GM18907 (cell line): ENCODE results near the gene ANKRD45.
"Not testable (repeated sequence)": the region's sequence is repeated elsewhere in the genome, so short reads cannot be mapped to it uniquely, and the experiment has no call there.

Experiments
- ATAC-seq: cut with Tn5 transposase; IDR thresholded peaks from one replicate; pipeline ENCODE4 v1.9.1; 2021; ENCODE audit warnings: mild to moderate bottlenecking, moderate library complexity; ENCODE audit not compliant: unreplicated experiment

The ANKRD45 gene

DNA sequence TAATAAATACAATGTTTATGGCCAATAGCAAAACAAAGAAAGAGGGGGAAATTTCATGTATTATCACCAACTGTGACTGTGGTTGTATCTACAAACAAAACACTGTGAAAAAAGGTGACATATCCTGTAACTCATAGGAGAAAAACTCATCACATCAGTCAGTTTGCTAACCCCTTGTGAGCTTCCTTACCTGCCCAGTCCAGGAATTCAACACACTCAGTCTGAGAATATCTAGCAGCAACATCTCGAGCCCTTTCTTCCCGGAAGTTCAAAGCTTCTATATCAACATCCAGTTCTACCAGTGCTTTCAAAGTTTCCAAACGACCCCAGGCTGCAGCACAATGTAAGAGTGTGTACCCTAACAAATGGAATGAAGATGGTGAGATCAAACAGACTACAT lies 23.0 kb downstream of the ANKRD45 start:
- no peak for ATAC-seq

GRCh38 chr1:173642450-173643139 lies 27.1 kb downstream of the ANKRD45 start:
- not testable (repeated sequence) for ATAC-seq

- ATAC-seq, result no peak
These were observed 30.5 kb downstream of the ANKRD45 start for GRCh38 chr1:173639102-173639501.

GRCh38 chr1:173638043-173639021 lies 31.3 kb downstream of the ANKRD45 start:
- ATAC-seq, result no peak

- ATAC-seq, result not testable (repeated sequence)
These were observed 32.2 kb downstream of the ANKRD45 start for GRCh38 chr1:173637236-173638042.

DNA sequence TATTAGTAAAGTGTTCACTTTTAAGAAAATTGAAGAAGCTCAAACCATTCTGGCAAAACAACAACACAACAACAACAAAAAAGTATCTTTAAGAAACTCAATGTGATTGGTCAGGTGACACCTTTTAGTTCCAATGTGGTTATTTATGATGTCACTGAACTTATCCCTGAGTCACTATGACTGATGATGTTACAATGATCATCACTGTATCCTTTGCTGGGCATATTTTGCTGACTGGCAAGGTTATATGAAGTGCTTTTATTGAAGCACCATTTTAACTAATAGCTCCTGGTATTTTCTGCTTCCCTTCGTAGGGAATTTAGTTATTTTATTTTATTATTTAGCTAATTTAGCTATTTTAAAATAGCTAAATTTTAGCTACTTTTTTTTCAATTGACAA lies 34.5 kb downstream of the ANKRD45 start, which contains the start of gene TEX50:
Gene TEX50, plus strand, starts transcription at position 223 of the 400 bp plus-strand sequence. CDS start 184 bp downstream, outside the sequence.
- no peak for ATAC-seq

GRCh38 chr1:173628888-173629287 lies 40.8 kb downstream of the ANKRD45 start:
- no peak for ATAC-seq

DNA sequence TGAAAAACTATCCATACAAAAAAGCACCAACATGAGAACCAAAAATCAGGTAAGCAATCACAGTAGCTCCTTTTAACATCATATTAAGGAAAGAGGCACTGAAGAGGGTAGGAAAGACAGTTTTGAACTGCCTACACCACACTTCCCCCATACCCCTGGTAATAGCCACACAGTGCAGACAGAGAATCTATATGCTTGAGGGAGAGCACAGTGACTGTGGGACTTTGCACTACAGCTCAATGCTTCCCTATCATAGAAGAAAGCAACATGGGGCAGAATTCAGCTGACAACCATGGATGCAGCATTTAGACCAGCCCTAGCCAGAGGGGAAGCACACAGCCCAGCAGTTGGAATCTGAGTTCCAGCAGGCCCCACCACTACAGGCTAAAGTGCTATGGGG lies 42.4 kb downstream of the ANKRD45 start:
- ATAC-seq, result no peak

DNA sequence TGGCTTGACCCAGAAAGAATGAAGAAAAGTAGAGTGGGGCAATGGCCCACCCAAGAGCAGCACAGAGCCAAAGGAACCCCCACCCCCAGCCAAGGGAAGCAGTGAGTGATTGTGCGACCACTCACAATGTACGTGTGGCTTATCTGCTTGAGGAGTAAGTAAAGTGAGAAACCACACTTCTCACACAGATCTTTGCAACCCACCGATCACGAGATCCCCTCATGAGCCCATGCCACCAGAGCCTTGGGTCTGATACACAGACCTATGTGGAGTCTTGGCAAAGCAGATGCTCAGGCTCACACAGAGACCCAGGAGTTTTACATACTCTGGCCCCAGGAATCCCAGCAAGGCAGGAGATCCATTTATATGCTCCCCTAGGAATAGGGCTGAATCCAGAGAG lies 52.8 kb downstream of the ANKRD45 start:
- ATAC-seq, result no peak

- ATAC-seq, result not testable (repeated sequence)
These were observed 56.6 kb downstream of the ANKRD45 start for GRCh38 chr1:173613086-173613485.

DNA sequence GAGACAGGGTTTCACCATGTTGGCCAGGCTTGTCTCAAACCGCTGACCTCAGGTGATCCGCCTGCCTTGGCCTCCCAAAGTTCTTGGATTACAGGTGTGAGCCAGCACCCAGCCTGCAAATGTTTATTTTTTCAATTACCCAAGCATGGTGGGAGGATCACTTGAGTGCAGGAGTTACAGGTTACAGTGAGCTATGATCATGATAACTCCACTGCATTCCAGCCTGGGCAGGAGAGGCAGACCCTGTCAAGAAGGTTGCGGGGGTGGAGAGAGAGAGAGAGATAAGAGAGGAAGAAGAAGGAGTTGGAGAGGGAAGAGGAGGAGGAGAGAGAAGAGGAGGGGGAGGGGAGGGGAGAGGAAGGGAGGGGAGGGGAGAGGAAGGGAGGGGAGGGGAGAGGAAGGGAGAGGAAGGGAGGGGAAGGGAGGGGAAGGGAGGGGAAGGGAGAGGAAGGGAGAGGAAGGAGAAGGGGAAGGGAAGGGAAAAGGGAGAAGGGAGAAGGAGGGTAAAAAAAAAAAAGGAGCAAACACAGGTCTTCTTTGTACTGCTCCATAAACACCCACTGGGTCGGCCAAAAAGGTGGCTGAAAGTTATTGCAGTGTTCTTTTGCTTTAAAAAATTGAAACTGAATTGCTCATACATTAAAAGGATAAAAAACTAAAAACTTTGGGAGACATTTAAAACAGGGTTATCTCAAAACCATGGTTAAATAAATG lies 61.0 kb downstream of the ANKRD45 start:
- ATAC-seq, result no peak

- no peak for ATAC-seq
These were observed 66.5 kb downstream of the ANKRD45 start, which contains the start of gene SLC9C2 for GRCh38 chr1:173603056-173603591. Gene SLC9C2 (minus strand): TSS chr1:173603072. CDS start chr1:173601776, 1,296 bp downstream.

- ATAC-seq, result no peak
These were observed 68.1 kb downstream of the ANKRD45 start for GRCh38 chr1:173601588-173601987.

DNA sequence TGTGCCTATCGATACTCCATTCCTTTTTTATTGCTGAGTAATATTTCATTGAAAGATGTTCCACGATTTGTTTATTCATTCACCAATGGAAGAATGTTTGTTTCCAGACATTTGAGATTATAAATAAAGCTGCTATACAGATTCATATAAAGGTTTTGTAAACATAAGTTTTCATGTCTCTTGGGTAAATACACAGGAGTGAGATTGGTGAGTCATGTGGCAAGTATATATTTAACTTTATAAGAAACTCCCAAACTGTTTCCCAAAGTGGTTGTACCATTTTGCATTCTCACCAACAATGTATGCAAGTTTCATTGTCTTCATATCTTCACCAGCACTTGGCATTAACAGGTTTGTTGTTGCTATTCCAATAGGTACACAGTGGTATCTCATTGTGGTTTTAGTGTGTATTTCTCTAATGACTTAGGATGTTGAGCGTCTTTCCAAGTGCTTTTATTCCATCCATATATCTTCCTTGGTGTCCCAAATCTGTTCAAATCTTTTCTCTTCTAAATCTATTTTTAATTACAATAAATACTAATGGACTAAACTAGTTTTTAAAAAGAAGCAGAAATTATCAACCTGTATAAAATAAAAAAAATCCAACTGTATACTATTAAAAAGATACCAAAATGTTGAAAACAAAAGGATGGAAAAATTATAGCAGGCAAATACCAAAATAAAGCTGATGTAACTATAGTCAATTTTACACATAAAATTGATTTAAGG lies 73.4 kb downstream of the ANKRD45 start:
- no peak for ATAC-seq

DNA sequence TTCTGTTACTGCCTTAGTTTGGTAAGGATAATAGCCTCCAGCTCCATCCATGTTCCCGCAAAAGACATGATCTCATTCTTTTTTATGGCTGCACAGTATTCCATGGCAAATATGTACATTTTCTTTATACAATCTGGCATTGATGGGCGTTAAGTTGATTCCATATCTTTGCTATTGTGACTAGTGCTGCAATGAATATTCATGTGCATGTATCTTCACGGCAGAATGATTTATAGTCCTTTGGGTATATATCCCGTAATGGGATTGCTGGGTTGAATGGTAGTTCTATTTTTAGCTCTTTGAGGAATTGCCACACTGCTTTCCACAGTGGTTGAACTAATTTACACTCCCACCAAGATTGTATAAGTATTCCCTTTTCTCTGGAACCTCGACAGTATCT lies 78.5 kb downstream of the ANKRD45 start:
- not testable (repeated sequence) for ATAC-seq

DNA sequence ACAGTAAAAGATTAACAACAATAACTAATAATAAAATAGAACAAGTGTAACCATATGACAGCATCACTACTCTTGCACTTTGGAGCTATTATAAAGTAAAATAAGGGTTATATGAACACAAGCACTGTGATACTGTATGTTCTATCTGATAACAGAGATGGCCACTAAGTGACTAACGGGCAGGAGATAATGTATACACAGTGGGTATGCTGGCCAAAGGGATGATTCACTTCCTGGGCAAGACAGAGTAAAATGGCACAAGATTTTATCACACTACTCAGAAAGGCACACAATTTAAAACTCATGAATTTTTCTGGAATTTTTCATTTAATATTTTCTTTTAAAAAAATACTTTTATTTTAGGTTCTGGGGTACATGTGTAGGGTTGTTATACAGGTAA lies 79.1 kb downstream of the ANKRD45 start:
- ATAC-seq, result no peak

DNA sequence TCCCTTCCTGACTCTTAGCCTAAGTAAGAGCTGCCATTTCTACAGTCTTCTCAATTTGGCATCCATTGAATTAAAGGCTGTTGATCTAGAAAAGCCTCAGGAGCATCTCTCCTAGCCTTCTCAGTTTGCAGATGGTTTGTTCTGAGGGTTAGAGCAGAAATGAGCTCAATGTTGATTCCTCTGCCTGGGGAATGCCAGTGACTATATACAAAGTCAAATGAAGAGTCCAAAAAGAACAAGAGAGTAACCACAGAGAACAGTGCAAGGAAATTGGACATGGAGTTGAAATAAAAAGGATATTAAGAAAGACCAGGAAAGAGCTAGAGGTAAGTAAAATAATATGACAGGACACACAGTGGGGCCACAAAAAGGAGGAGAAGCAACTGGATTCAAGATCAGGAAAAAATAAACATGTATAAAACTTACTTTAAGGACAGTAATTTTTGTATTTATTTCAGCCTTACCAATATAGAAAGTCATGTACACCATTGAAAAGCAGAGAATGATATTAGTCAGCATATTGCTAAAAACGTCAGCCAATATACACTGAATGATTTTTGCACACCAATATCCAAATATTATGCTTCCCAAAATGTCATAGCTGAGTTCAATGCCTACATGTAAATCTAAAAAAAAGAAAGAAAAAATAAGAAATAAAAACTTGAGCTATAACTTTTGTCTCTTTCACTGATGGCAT lies 88.1 kb downstream of the ANKRD45 start:
- ATAC-seq, result no peak

DNA sequence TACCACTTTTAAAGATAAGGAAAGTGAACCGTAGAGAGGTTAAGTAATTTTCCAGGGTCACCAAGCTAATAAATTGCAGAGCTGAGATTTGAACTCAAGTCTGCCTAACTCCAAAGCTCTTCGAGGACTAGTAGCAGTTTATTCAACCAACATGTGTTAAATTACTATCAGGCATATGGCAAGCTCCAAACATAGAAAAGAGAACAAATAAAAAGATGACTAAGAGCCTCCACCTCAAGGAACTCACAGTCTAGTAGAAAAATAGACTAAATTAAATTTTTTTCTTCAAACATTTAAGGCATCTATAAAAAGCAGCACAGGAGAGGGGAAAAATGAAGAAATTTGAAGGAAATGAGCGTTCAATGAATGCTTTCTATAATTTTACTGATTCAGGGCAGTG lies 89.0 kb downstream of the ANKRD45 start:
- no peak for ATAC-seq

GRCh38 chr1:173580071-173580470 lies 89.6 kb downstream of the ANKRD45 start:
- ATAC-seq, result no peak
